ENCODE results near the gene FAM89A.

Gene FAM89A

DNA sequence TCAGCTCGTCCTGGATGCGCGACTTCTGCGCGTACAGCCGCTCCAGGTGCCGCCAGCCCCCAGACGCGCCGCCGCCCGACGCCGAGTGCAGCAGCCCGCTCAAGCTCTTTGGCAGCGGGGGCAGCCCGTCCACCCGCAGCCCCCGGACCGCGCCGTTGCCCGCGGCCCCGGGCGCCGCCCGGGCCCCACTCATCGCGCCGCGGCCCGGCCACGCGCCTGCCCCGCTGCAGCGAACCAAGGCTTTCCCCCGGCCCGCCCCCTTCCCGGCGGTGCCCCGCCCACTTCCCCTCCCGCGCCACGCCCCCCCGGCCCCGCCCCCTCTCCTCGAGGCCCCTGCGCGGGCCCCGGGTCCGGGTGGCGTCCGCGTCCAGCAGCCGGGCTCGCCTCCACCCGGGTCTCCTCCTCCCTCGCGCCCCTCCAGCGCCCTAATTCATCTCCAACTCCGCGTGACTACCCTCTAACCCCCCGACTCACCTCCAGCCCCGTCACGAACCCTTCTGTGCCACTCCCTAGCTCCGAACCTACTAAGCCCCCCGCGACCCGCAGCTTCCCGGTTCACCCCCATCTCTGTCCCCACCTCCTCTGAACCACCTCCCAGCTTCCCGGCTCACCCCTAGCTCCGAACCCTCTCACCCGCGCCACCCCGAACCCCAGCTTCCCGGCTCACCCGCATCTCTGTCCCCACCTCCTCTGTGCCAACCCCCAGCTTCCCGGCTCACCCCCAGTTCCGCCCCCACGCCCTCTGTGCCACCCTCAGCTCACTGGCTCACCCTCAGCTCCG lies at the start of gene FAM89A:
Gene FAM89A, minus strand, starts transcription at position 236 of the 781 bp plus-strand sequence. Its CDS starts 43 bp downstream, at position 193.
- in situ Hi-C loops (cut with MboI; ENCODE audit: low sequenced_read_pairs) = no loop called here

DNA sequence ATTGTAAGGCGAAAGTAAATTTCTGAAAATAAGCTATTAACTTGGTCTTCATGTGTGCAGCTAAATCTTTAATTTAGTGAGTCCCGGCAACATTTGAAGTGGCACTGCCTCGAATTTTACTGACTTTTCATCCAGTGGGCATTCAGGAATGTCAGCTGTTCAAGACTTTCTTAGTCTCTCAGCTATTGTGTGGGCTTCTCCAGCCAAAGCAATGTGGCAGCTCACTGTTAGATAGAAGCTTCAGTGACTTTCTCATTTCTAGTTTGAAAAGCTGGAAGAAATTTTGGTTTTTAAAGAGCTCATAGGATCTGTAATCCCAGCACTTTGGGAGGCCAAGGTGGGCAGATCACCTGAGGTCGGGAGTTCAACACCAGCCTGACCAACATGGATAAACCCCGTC lies 44.3 kb upstream of the FAM89A start:
- in situ Hi-C loops (cut with MboI; ENCODE audit: low sequenced_read_pairs) = no loop called here

- in situ Hi-C loops (cut with MboI; ENCODE audit: low sequenced_read_pairs) = no loop called here
Observed at GRCh38 chr1:231079163-231079562, 39.1 kb upstream of the FAM89A start.

GRCh38 chr1:231078250-231078649 lies 38.2 kb upstream of the FAM89A start:
- in situ Hi-C loops (cut with MboI; ENCODE audit: low sequenced_read_pairs) = no loop called here

GRCh38 chr1:231076802-231077201 lies 36.7 kb upstream of the FAM89A start:
- in situ Hi-C loops (cut with MboI; ENCODE audit: low sequenced_read_pairs) = no loop called here

- in situ Hi-C loops (cut with MboI; ENCODE audit: low sequenced_read_pairs) = no loop called here
Observed at GRCh38 chr1:231075497-231075896, 35.4 kb upstream of the FAM89A start.

DNA sequence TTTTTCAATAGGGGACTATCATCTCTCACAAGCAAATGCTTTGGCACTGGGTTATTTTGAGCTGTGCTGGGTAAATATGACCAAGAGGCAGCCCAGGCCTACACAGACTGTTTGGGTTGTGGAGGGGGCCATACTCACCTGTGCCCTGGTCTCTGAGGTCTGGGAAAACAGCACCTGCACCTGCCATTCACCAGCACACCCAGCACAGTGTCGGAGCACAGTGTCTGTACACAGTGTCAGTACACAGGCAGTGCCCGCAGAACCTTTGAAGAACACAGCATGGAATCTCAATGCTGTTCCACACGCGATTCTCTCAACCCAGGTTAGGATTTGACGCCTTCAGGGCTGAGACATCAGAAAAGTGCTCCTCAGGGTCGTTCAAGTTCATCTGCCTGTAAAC lies 35.0 kb upstream of the FAM89A start:
- in situ Hi-C loops (cut with MboI; ENCODE audit: low sequenced_read_pairs) = no loop called here

- in situ Hi-C loops (cut with MboI; ENCODE audit: low sequenced_read_pairs) = no loop called here
Observed at GRCh38 chr1:231074046-231074445, 34.0 kb upstream of the FAM89A start.

GRCh38 chr1:231073331-231073730 lies 33.3 kb upstream of the FAM89A start:
- in situ Hi-C loops (cut with MboI; ENCODE audit: low sequenced_read_pairs) = no loop called here

- in situ Hi-C loops (cut with MboI; ENCODE audit: low sequenced_read_pairs) = no loop called here
Observed at GRCh38 chr1:231072502-231073094, 32.5 kb upstream of the FAM89A start.

GRCh38 chr1:231072041-231072440 lies 32.0 kb upstream of the FAM89A start:
- in situ Hi-C loops (cut with MboI; ENCODE audit: low sequenced_read_pairs) = no loop called here

GRCh38 chr1:231070758-231071444 lies 30.8 kb upstream of the FAM89A start:
- in situ Hi-C loops (cut with MboI; ENCODE audit: low sequenced_read_pairs) = no loop called here

DNA sequence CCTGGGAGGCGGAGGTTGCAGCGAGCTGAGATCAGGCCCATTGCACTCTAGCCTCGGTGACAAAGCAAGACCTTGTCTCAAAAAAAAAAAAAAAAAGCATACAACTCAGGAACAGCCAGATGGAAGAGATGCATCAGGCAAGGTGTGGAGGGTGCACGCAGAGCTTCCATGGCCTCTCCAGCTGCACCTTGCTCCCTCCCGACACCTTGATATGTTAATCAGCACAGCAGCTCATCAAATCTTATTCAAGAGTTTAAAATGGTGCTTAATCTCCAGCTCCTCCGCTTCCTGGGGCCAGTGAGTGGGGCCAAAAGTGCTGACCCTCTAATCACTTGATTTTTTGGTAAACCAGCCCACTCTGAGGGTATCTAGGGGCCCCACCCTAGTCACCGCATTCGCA lies 29.3 kb upstream of the FAM89A start:
- in situ Hi-C loops (cut with MboI; ENCODE audit: low sequenced_read_pairs) = no loop called here

GRCh38 chr1:231068762-231069161 lies 28.7 kb upstream of the FAM89A start:
- in situ Hi-C loops (cut with MboI; ENCODE audit: low sequenced_read_pairs) = no loop called here

DNA sequence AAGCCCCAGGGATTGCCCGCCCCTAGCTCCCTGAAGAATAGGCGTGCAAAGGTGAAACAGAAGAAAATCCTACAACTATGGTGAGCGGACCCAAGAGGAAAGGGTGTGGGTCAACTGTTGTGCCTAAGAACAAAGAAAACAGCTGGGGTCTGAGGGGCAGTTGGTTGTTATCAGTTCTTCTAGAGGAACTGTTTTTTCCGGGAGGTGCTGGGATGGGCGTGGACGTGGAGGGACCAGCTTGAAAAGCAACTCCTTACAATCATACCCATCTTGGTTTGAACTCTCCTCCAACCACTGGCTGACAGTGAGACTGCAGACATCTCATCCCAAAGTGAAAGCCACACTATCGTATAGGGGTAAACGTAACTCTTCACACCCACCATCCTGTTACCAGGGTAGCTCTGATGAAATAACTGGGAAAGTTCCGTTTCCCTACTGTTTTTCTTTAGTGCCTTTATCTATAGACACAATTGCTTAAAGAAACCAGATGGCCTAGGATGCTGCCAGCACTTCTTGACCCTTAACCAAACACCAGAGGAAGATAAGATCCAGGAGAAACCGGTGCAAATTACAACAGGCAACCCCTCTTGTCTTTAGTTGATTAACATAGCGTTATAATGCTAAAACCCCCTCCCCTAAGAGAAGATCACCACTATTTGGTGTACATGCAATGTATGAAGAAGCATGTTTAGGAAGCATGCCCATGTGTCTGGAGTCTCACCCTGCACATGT lies 25.6 kb upstream of the FAM89A start:
- in situ Hi-C loops (cut with MboI; ENCODE audit: low sequenced_read_pairs) = no loop called here

DNA sequence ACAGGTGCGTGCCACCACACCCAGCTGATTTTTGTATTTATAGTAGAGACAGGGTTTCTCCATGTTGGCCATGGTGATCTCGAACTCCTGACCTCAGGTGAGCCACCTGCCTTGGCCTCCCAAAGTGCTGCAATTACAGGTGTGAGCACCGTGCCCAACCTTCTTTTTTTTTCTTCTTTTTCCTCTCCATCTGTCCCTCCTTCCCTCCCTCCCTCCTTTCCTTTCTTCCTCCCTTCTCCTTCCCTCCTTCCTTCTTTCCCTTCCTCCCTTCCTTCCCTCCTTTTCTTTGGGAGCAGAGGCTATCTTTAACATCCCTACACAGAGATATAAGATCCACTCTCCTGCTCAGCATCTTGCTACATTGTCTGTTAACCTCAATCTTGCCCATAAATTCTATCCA lies 24.4 kb upstream of the FAM89A start:
- in situ Hi-C loops (cut with MboI; ENCODE audit: low sequenced_read_pairs) = no loop called here

DNA sequence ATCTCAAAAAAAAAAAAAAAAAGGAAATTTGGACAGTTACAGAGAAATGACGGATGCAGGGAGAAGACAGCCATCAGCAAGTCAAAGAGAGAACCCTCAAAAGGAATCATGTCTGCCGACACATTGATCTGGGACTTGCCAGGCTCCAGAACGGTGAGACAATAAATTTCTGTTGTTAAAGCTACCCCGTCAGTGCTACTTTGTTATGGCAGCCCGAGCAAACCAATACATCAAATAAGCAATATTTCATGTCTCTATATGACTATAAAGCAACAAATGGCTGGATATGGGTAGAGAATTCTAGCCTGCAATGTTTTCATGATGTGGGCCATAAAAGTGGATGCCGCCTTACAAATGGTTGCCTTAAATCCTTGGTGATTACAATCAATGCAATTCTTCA lies 23.3 kb upstream of the FAM89A start:
- in situ Hi-C loops (cut with MboI; ENCODE audit: low sequenced_read_pairs) = no loop called here

DNA sequence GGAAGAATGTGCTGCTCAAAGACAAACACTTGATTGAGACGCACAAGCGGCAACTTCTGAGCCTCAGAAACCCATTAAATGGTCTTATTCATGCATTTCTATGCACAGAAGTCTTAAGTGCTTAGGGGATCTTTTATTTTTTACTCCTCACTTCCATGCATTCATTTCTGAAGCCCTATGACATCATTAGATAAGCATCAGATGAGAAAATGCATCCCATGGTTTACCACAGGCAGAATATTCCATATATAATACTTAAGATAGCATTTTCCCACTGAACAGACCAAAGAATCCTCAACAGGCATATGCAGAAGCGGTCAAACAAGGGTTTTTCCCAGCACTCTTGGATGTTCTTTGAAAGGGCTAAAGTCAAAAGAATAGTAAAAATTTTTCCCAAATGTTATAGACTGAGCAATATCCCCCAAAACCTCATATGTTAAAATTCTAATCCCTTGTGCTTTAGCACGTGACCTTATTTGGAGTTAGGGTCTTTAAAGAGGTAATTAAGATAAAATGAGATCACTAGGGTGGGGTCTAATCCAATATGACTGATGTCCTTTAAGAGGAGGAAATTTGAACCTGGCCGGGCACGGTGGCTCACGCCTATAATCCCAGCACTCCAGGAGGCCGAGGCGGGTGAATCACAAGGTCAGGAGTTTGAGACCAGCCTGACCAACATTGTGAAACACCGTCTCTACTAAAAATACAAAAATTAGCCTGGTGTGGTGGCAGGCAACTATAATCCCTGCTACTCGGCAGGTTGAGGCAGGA lies 22.6 kb upstream of the FAM89A start:
- in situ Hi-C loops (cut with MboI; ENCODE audit: low sequenced_read_pairs) = no loop called here

DNA sequence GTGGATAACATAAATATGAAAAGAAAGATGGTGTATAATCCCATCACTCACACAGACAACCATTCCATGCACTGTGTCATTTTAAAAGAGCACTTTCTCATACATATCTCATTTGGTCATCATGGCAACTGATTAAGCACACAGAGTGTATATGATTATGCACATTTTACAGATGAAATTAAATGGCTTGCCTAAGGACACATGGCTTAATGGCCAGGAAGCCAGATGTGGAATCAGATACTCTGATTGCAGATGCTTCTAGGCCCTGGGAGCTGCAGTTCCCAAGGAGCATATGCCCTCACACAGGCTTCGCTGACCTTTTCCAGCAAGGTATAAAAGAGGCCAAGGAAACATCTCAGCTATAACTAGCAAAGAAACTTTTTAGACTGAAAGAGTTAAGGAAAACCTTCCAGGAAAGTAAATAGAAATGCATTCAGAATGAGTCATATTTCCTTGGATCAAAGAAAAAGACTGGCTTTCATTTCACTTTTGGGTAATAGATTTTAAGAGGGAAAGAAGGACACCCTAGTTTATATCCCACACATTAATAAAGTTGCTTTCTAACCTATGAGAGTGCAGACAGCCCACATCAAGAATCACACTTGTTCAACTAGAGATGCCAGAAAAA lies 19.6 kb upstream of the FAM89A start:
- in situ Hi-C loops (cut with MboI; ENCODE audit: low sequenced_read_pairs) = no loop called here

DNA sequence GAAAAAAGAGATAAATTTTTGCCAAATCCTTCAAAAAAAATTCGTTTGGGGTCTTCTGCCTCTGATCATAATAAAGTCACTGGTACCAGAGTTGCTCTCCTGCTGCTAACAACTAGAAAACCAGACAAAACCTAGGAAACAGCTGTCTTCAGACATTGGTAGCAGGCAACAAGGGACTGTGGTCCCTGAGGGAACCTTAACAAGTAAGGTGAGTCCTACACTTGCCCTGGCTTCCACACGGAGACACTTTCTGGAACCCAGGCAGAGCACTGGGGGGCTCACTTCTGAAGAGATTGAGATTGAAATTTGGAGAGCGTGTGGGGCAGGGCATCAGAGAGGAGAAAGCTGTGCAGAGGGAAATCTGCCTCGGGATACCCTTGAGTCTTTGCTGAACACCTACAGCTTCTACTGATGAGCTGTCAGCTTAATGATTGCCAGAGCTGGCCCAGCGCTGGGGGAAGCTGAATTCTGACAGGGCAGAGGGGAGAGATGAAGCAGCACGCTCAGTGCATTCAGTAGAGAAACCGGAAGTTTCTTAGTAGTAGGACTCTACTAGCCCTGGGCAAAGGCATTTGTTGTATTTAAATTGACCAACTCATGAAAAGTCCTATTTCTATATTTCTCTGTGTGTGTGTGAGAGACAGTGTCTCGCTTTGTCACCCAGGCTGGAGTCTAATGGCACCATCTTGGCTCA lies 18.5 kb upstream of the FAM89A start:
- in situ Hi-C loops (cut with MboI; ENCODE audit: low sequenced_read_pairs) = no loop called here
